Smooth muscle cell (in vitro differentiated cells): Measurements from ENCODE around the gene DUSP9. TPM values are rescaled to one million over a fixed set of nuclear protein-coding genes. Genes with fewer than 3 reads are reported as not detected.
"Not testable (repeated sequence)": the region's sequence is repeated elsewhere in the genome, so short reads cannot be mapped to it uniquely, and the experiment has no call there.

Experiments used
- DNase-seq: peaks from one replicate; lab custom pipeline; 2025; ENCODE audit not compliant: unreplicated experiment; lab: John Stamatoyannopoulos, UW
- H2AFZ ChIP-seq: fragments of 200-600 bp; sonication (generic); 2 replicates; pipeline ENCODE4 v1.6.0; 2016; ENCODE audit warnings: antibody characterized with exemption, low read depth, mild to moderate bottlenecking
- H3F3A ChIP-seq: fragments of 200-600 bp; sonication (generic); 2 replicates; pipeline ENCODE4 v1.6.0; 2017; ENCODE audit warnings: antibody characterized with exemption, low read depth
- H3K27ac ChIP-seq: fragments of 200-600 bp; sonication (generic); 2 replicates; pipeline ENCODE4 v1.5.1; 2016; ENCODE audit warnings: low read depth, mild to moderate bottlenecking
- H3K27me3 ChIP-seq: fragments of 200-600 bp; sonication (generic); 2 replicates; pipeline ENCODE4 v1.6.1; 2016; ENCODE audit warnings: low read depth, mild to moderate bottlenecking
- H3K36me3 ChIP-seq: fragments of 200-600 bp; sonication (generic); 2 replicates; pipeline ENCODE4 v1.5.1; 2016; ENCODE audit warnings: low read depth
- H3K4me1 ChIP-seq: fragments of 200-600 bp; sonication (generic); 2 replicates; pipeline ENCODE4 v1.5.1; 2016; ENCODE audit warnings: low read depth
- H3K4me2 ChIP-seq: fragments of 200-600 bp; sonication (generic); 2 replicates; pipeline ENCODE4 v1.6.0; 2016; ENCODE audit warnings: mild to moderate bottlenecking
- H3K4me3 ChIP-seq: fragments of 200-600 bp; sonication (generic); 2 replicates; pipeline ENCODE4 v1.5.1; 2016; ENCODE audit warnings: mild to moderate bottlenecking
- H3K79me2 ChIP-seq: fragments of 200-600 bp; sonication (generic); 2 replicates; pipeline ENCODE4 v1.6.0; 2016; ENCODE audit warnings: low read depth, mild to moderate bottlenecking
- H3K9ac ChIP-seq: fragments of 200-600 bp; sonication (generic); 2 replicates; pipeline ENCODE4 v1.6.0; 2016; ENCODE audit warnings: low read depth
- H3K9me3 ChIP-seq: fragments of 200-600 bp; sonication (generic); replicated peaks from 2 replicates; pipeline ENCODE4 v1.5.1; 2016; ENCODE audit warnings: low read depth
- H4K20me1 ChIP-seq: fragments of 200-600 bp; sonication (generic); 2 replicates; pipeline ENCODE4 v1.6.0; 2016; ENCODE audit warnings: low read depth
- WGBS: methylation state at CpG from one replicate; pipeline ENCODE4 v1.1.7; 2016; ENCODE audit warnings: low lambda C conversion rate; 5-methylcytosine and 5-hydroxymethylcytosine counted together
- polyA plus RNA-seq: library from polyadenylated mRNA; unstranded; fragments of >200 nt; fragmentation: Nextera tagmentation; extraction: Ambion mirVana; gene quantifications from 2 replicates; pipeline ENCODE4 v1.2.1, GENCODE V29; 2016
- total RNA-seq: library from RNA; depleted of rRNA; stranded (reverse); fragments of >200 nt; gene quantifications from 2 replicates; pipeline ENCODE4 v1.2.3, GENCODE V29; 2014
- TF ChIP-seq, protein P1 (sequence below): fragments of 200-600 bp; sonication (generic); IDR thresholded peaks from 2 replicates; pipeline ENCODE4 v1.5.1; 2017; ENCODE audit warnings: borderline replicate concordance, mild to moderate bottlenecking, antibody characterized with exemption; ENCODE audit not compliant: insufficient read depth, poor library complexity, severe bottlenecking

The DUSP9 gene
- total and polyA plus RNA-seq, 2 experiments from 2014 or later = 3.0 to 11.3 TPM

DNA sequence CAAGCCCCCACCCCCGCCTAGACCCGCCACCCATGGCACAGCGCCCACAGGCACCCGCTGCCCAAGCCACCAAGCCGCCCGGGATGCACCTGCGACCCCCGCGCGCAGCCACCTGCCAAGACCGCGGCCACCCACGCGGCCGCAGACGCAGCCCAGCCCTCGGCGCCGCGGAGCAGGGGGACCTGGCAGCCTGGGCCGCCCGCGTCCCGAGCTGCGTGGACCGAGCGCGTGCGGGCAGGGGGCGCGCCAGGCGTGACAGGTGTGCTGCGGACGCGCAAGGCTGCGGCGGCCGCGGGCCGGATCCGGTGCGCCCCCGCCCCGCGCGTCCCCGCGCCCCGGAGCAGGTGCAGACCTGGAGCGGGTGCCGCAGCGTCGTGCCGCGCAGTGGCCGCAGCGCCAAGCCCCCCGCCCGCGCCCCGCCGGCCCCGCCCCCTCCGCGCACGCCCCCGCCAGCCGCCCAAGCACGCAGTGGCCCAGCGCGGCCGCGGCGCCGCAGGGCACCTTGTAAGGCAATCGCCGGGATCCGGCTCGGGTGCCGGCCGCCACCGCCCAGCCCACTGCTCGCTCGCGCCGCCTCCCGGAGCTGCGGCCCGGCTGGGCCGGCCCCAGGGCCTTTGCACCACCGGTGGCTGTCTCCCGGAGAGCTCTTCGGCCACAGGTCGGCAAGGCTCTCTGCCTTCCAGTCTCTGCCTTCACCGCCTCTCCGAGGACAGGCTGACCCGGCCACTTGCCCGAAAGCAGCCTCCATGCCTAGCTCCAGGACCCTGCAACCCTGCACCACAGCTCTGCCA lies 26.6 kb downstream of the DUSP9 start, which contains the start of gene PNCK:
PNCK (minus strand) TSS at position 386 of the 791 bp plus-strand sequence. CDS start 737 bp downstream, outside the sequence.
- H3K9ac ChIP-seq = no peak within 1 kb of the TSS
- H3F3A ChIP-seq = no peaks in the 10 kb centered on the region
- no peaks in the 10 kb centered on the region for H4K20me1 ChIP-seq
- TF ChIP-seq, protein P1, sequence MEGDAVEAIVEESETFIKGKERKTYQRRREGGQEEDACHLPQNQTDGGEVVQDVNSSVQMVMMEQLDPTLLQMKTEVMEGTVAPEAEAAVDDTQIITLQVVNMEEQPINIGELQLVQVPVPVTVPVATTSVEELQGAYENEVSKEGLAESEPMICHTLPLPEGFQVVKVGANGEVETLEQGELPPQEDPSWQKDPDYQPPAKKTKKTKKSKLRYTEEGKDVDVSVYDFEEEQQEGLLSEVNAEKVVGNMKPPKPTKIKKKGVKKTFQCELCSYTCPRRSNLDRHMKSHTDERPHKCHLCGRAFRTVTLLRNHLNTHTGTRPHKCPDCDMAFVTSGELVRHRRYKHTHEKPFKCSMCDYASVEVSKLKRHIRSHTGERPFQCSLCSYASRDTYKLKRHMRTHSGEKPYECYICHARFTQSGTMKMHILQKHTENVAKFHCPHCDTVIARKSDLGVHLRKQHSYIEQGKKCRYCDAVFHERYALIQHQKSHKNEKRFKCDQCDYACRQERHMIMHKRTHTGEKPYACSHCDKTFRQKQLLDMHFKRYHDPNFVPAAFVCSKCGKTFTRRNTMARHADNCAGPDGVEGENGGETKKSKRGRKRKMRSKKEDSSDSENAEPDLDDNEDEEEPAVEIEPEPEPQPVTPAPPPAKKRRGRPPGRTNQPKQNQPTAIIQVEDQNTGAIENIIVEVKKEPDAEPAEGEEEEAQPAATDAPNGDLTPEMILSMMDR = no peak
- peaks cover 11% of the 10 kb centered on the region for H3K27me3 ChIP-seq
- H3K4me2 ChIP-seq = no peak within 1 kb of the TSS
- H3K27ac ChIP-seq = no peak within 1 kb of the TSS
- no peaks in the 10 kb centered on the region for H3K36me3 ChIP-seq
- no peaks in the 10 kb centered on the region for H3K79me2 ChIP-seq
- 41% methylated on average over 30 of the region's 98 CpGs for WGBS
- no peak within 1 kb of the TSS for H2AFZ ChIP-seq
- no peaks in the 10 kb centered on the region for H3K9me3 ChIP-seq
- DNase-seq = no peak
- no peaks in the 10 kb centered on the region for H3K4me1 ChIP-seq
- H3K4me3 ChIP-seq = no peak within 1 kb of the TSS

DNA sequence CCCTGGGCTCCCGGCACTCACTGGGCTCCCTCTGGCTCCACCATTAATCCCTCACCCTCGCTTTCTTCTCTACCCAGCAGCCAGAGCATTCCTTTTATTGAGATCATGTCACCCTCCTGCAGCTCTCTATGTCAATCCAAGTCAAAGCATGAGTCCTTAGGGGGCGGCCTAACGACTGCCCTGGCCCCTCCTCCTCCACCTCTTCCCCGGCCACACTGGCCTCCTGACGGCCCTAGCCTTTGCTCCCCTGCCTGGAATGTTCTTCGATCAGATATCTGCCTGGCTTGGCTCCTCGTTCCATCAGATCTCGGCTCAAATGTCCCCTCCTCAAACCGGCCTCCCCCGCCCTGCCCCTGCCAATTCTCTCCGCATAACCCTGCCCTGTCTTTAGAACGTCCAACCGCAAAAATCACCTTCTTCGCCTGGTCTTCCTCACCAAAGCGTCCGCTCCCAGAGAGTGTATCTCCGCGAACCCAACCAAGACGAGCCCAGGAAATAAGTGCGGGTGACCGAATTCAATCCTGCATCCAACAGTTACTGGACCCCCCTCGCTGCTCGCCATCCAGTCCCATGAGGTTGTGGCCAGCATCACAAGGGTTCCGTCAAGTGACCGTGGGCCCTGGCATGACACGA lies 27.3 kb downstream of the DUSP9 start:
- Histone ChIP-seq H3K27me3 (peaks cover 11% of the 10 kb centered on the region), H3K4me1 (no peaks in the 10 kb centered on the region), H3K9me3 (no peaks in the 10 kb centered on the region), H3K36me3 (no peaks in the 10 kb centered on the region), H3K79me2 (no peaks in the 10 kb centered on the region), H3K4me3 (no peak overlapping the region), H3K9ac (no peak overlapping the region), H2AFZ (no peak overlapping the region), H3F3A (no peaks in the 10 kb centered on the region), H4K20me1 (no peaks in the 10 kb centered on the region), H3K27ac (no peak overlapping the region), H3K4me2 (no peak overlapping the region)
- TF ChIP-seq, protein P1 = no peak
- 76% methylated on average over 27 of the region's 27 CpGs for WGBS
- DNase-seq = no peak

GRCh38 chrX:153681175-153681574 lies 34.2 kb downstream of the DUSP9 start:
- no peaks in the 10 kb centered on the region for H4K20me1 ChIP-seq
- H3K27ac ChIP-seq = no peak overlapping the region
- no peak overlapping the region for H2AFZ ChIP-seq
- no peaks in the 10 kb centered on the region for H3F3A ChIP-seq
- no peak for DNase-seq
- H3K27me3 ChIP-seq = no peaks in the 10 kb centered on the region
- no peak overlapping the region for H3K4me2 ChIP-seq
- H3K4me3 ChIP-seq = no peak overlapping the region
- no peaks in the 10 kb centered on the region for H3K9me3 ChIP-seq
- H3K79me2 ChIP-seq = no peaks in the 10 kb centered on the region
- H3K9ac ChIP-seq = no peak overlapping the region
- H3K4me1 ChIP-seq = no peaks in the 10 kb centered on the region
- TF ChIP-seq, protein P1 = no peak
- WGBS = 71% methylated on average over 12 of the region's 12 CpGs
- no peaks in the 10 kb centered on the region for H3K36me3 ChIP-seq

- H2AFZ ChIP-seq, H3K9ac ChIP-seq, H3K27ac ChIP-seq, H3K4me2 ChIP-seq, H3F3A ChIP-seq, H4K20me1 ChIP-seq, H3K4me3 ChIP-seq, H3K36me3 ChIP-seq, H3K4me1 ChIP-seq, H3K27me3 ChIP-seq, H3K79me2 ChIP-seq, DNase-seq, H3K9me3 ChIP-seq: not testable (repeated sequence)
- 96% methylated on average over 8 of the region's 8 CpGs for WGBS
Observed at GRCh38 chrX:153683486-153683885, 36.5 kb downstream of the DUSP9 start.
